ENCODE data around the gene CGB5.

CGB5 gene

GRCh38 chr19:49059053-49059452 lies 15.4 kb downstream of the CGB5 start:
- H3K27ac ChIP-seq (ENCODE audit: low read depth, low read length, severe bottlenecking) = no peak overlapping the region
- WGBS, 2 experiments (ENCODE audit: insufficient coverage in 2 of 2) = 93 to 96% methylated on average over 7 to 9 of the region's 9 CpGs
- no peak overlapping the region for H3K4me3 ChIP-seq (ENCODE audit: extremely low read depth, insufficient read depth, low read length, poor library complexity, severe bottlenecking)
- H3K4me1 ChIP-seq (ENCODE audit: control insufficient read depth, insufficient read depth, low read length, poor library complexity, severe bottlenecking) = no peaks in the 10 kb centered on the region
- H3K9me3 ChIP-seq (ENCODE audit: control insufficient read depth, low read length) = no peaks in the 10 kb centered on the region
- no peaks in the 10 kb centered on the region for H3K36me3 ChIP-seq (ENCODE audit: control insufficient read depth, insufficient read depth, low read length)

- Histone ChIP-seq H3K4me3 (ENCODE audit: extremely low read depth, insufficient read depth, low read length, poor library complexity, severe bottlenecking) (no peak overlapping the region), H3K27ac (ENCODE audit: low read depth, low read length, severe bottlenecking) (no peak overlapping the region), H3K36me3 (ENCODE audit: control insufficient read depth, insufficient read depth, low read length) (no peaks in the 10 kb centered on the region), H3K9me3 (ENCODE audit: control insufficient read depth, low read length) (no peaks in the 10 kb centered on the region), H3K4me1 (ENCODE audit: control insufficient read depth, insufficient read depth, low read length, poor library complexity, severe bottlenecking) (peaks cover 11% of the 10 kb centered on the region)
- WGBS, 2 experiments (ENCODE audit: insufficient coverage in 2 of 2) = 80 to 89% methylated on average over 1 to 2 of the region's 2 CpGs
Measured at GRCh38 chr19:49061000-49061399, 17.4 kb downstream of the CGB5 start.

GRCh38 chr19:49061445-49061844 lies 17.8 kb downstream of the CGB5 start:
- Histone ChIP-seq H3K36me3 (ENCODE audit: control insufficient read depth, insufficient read depth, low read length) (no peaks in the 10 kb centered on the region), H3K4me3 (ENCODE audit: extremely low read depth, insufficient read depth, low read length, poor library complexity, severe bottlenecking) (no peak overlapping the region), H3K4me1 (ENCODE audit: control insufficient read depth, insufficient read depth, low read length, poor library complexity, severe bottlenecking) (peaks cover 11% of the 10 kb centered on the region), H3K9me3 (ENCODE audit: control insufficient read depth, low read length) (no peaks in the 10 kb centered on the region), H3K27ac (ENCODE audit: low read depth, low read length, severe bottlenecking) (no peak overlapping the region)
- 84 to 91% methylated on average over 20 to 25 of the region's 25 CpGs for WGBS, 2 experiments (ENCODE audit: insufficient coverage in 2 of 2)

GRCh38 chr19:49064029-49064629 lies 20.5 kb downstream of the CGB5 start:
- Histone ChIP-seq H3K9me3 (ENCODE audit: control insufficient read depth, low read length) (no peaks in the 10 kb centered on the region), H3K27ac (ENCODE audit: low read depth, low read length, severe bottlenecking) (no peak overlapping the region), H3K36me3 (ENCODE audit: control insufficient read depth, insufficient read depth, low read length) (no peaks in the 10 kb centered on the region), H3K4me3 (ENCODE audit: extremely low read depth, insufficient read depth, low read length, poor library complexity, severe bottlenecking) (peak overlapping the region; percentile 35), H3K4me1 (ENCODE audit: control insufficient read depth, insufficient read depth, low read length, poor library complexity, severe bottlenecking) (peaks cover 11% of the 10 kb centered on the region)
- WGBS, 2 experiments (ENCODE audit: insufficient coverage in 2 of 2) = 68 to 76% methylated on average over 4 to 8 of the region's 10 CpGs

GRCh38 chr19:49064768-49065611 lies 21.3 kb downstream of the CGB5 start, which contains the start of gene NTF4:
Gene NTF4, minus strand, starts transcription at chr19:49064818. Its CDS starts 2,821 bp downstream, at chr19:49061997.
- Histone ChIP-seq H3K4me1 (ENCODE audit: control insufficient read depth, insufficient read depth, low read length, poor library complexity, severe bottlenecking) (peaks cover 11% of the 10 kb centered on the region), H3K9me3 (ENCODE audit: control insufficient read depth, low read length) (no peaks in the 10 kb centered on the region), H3K27ac (ENCODE audit: low read depth, low read length, severe bottlenecking) (no peak within 1 kb of the TSS), H3K36me3 (ENCODE audit: control insufficient read depth, insufficient read depth, low read length) (no peaks in the 10 kb centered on the region), H3K4me3 (ENCODE audit: extremely low read depth, insufficient read depth, low read length, poor library complexity, severe bottlenecking) (peak within 1 kb of the TSS; percentile 35)
- WGBS, 2 experiments (ENCODE audit: insufficient coverage in 2 of 2) = 0 to 4% methylated on average over 28 to 29 of the region's 53 CpGs

- no peaks in the 10 kb centered on the region for H3K36me3 ChIP-seq (ENCODE audit: control insufficient read depth, insufficient read depth, low read length)
- H3K27ac ChIP-seq (ENCODE audit: low read depth, low read length, severe bottlenecking) = no peak overlapping the region
- no peaks in the 10 kb centered on the region for H3K9me3 ChIP-seq (ENCODE audit: control insufficient read depth, low read length)
- WGBS, 2 experiments (ENCODE audit: insufficient coverage in 2 of 2) = 89% methylated on average over 6 of the region's 13 CpGs; no CpG with 5 or more reads in 1 of the 2 experiments
- H3K4me1 ChIP-seq (ENCODE audit: control insufficient read depth, insufficient read depth, low read length, poor library complexity, severe bottlenecking) = peaks cover 11% of the 10 kb centered on the region
- H3K4me3 ChIP-seq (ENCODE audit: extremely low read depth, insufficient read depth, low read length, poor library complexity, severe bottlenecking) = no peak overlapping the region
Measured at GRCh38 chr19:49065905-49066512, 22.4 kb downstream of the CGB5 start.

- Histone ChIP-seq H3K9me3 (ENCODE audit: control insufficient read depth, low read length) (no peaks in the 10 kb centered on the region), H3K4me1 (ENCODE audit: control insufficient read depth, insufficient read depth, low read length, poor library complexity, severe bottlenecking) (peaks cover 11% of the 10 kb centered on the region), H3K36me3 (ENCODE audit: control insufficient read depth, insufficient read depth, low read length) (no peaks in the 10 kb centered on the region), H3K4me3 (ENCODE audit: extremely low read depth, insufficient read depth, low read length, poor library complexity, severe bottlenecking) (no peak overlapping the region), H3K27ac (ENCODE audit: low read depth, low read length, severe bottlenecking) (no peak overlapping the region)
- 64 to 66% methylated on average over 3 of the region's 3 CpGs for WGBS, 2 experiments (ENCODE audit: insufficient coverage in 2 of 2)
Measured at GRCh38 chr19:49067554-49067953, 23.9 kb downstream of the CGB5 start.

GRCh38 chr19:49069026-49069425 lies 25.4 kb downstream of the CGB5 start:
- Histone ChIP-seq H3K36me3 (ENCODE audit: control insufficient read depth, insufficient read depth, low read length) (no peaks in the 10 kb centered on the region), H3K27ac (ENCODE audit: low read depth, low read length, severe bottlenecking) (no peak overlapping the region), H3K4me1 (ENCODE audit: control insufficient read depth, insufficient read depth, low read length, poor library complexity, severe bottlenecking) (peaks cover 11% of the 10 kb centered on the region), H3K9me3 (ENCODE audit: control insufficient read depth, low read length) (no peaks in the 10 kb centered on the region), H3K4me3 (ENCODE audit: extremely low read depth, insufficient read depth, low read length, poor library complexity, severe bottlenecking) (no peak overlapping the region)
- 84 to 96% methylated on average over 8 to 9 of the region's 9 CpGs for WGBS, 2 experiments (ENCODE audit: insufficient coverage in 2 of 2)

- H3K27ac ChIP-seq (ENCODE audit: low read depth, low read length, severe bottlenecking) = no peak overlapping the region
- WGBS, 2 experiments (ENCODE audit: insufficient coverage in 2 of 2) = 89 to 93% methylated on average over 21 of the region's 21 CpGs
- no peaks in the 10 kb centered on the region for H3K36me3 ChIP-seq (ENCODE audit: control insufficient read depth, insufficient read depth, low read length)
- no peak overlapping the region for H3K4me3 ChIP-seq (ENCODE audit: extremely low read depth, insufficient read depth, low read length, poor library complexity, severe bottlenecking)
- peaks cover 6% of the 10 kb centered on the region for H3K4me1 ChIP-seq (ENCODE audit: control insufficient read depth, insufficient read depth, low read length, poor library complexity, severe bottlenecking)
- H3K9me3 ChIP-seq (ENCODE audit: control insufficient read depth, low read length) = no peaks in the 10 kb centered on the region
Measured at GRCh38 chr19:49070416-49070815, 26.8 kb downstream of the CGB5 start.

- no peaks in the 10 kb centered on the region for H3K9me3 ChIP-seq (ENCODE audit: control insufficient read depth, low read length)
- no peaks in the 10 kb centered on the region for H3K36me3 ChIP-seq (ENCODE audit: control insufficient read depth, insufficient read depth, low read length)
- no peaks in the 10 kb centered on the region for H3K4me1 ChIP-seq (ENCODE audit: control insufficient read depth, insufficient read depth, low read length, poor library complexity, severe bottlenecking)
- WGBS, 2 experiments (ENCODE audit: insufficient coverage in 2 of 2) = 26% methylated on average over 80 to 88 of the region's 93 CpGs
- H3K27ac ChIP-seq (ENCODE audit: low read depth, low read length, severe bottlenecking) = no peak overlapping the region
- H3K4me3 ChIP-seq (ENCODE audit: extremely low read depth, insufficient read depth, low read length, poor library complexity, severe bottlenecking) = no peak overlapping the region
Measured at GRCh38 chr19:49071860-49072547, 28.4 kb downstream of the CGB5 start.

Measured in mesodermal cell (in vitro differentiated cells).